C4-2B (cell line): Measurements from ENCODE around the gene PGLYRP1.

ENCODE experiments used
- ZFX ChIP-seq: fragments of 450-650 bp; IDR thresholded peaks from 2 replicates; pipeline ENCODE4 v1.6.1; 2017
- TF ChIP-seq, protein P1 (sequence below): fragments of 450-650 bp; conservative IDR thresholded peaks from 2 replicates; pipeline ENCODE4 v1.5.1; 2017; ENCODE audit warnings: mild to moderate bottlenecking

DNA sequence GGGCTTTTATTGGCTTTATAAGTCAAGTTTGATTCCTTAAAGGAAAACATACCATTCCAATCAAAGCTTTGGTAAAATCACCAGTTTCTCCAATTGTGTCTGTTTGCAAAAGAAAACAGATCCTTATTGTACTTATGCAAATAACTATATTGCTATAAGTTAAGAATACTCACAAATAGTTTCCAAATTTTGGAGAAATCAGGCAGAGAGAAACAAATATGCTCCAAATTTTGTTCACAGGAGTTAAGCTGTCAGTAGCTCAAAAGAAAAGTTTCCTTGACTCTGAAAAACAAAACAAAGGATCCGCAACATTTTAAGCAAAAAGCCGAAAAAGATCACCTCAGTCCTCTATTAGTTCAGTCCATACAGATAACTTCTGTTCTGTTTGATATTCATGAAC lies 37.2 kb upstream of the PGLYRP1 start:
- TF ChIP-seq, protein P1, sequence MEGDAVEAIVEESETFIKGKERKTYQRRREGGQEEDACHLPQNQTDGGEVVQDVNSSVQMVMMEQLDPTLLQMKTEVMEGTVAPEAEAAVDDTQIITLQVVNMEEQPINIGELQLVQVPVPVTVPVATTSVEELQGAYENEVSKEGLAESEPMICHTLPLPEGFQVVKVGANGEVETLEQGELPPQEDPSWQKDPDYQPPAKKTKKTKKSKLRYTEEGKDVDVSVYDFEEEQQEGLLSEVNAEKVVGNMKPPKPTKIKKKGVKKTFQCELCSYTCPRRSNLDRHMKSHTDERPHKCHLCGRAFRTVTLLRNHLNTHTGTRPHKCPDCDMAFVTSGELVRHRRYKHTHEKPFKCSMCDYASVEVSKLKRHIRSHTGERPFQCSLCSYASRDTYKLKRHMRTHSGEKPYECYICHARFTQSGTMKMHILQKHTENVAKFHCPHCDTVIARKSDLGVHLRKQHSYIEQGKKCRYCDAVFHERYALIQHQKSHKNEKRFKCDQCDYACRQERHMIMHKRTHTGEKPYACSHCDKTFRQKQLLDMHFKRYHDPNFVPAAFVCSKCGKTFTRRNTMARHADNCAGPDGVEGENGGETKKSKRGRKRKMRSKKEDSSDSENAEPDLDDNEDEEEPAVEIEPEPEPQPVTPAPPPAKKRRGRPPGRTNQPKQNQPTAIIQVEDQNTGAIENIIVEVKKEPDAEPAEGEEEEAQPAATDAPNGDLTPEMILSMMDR, result no peak
- no peak for TF ChIP-seq ZFX
